HEK293T (cell line): ENCODE measurements around the gene RHOG.
"Not testable (repeated sequence)": the region's sequence is repeated elsewhere in the genome, so short reads cannot be mapped to it uniquely, and the experiment has no call there.

ENCODE experiments used
- CTCF ChIA-PET: fragments of 350-600 bp; formaldehyde crosslinking; extraction: SDS; loops from one replicate; lab custom pipeline; 2021; ENCODE audit warnings: antibody characterized with exemption, inconsistent platforms; lab: Yijun Ruan, JAX
- POLR2A ChIA-PET: fragments of 350-600 bp; formaldehyde crosslinking; extraction: SDS; loops from one replicate; lab custom pipeline; 2020; ENCODE audit warnings: antibody characterized with exemption, inconsistent platforms; lab: Yijun Ruan, JAX
- DNase-seq: peaks from one replicate; pipeline ENCODE4 v3.0.0; 2012; ENCODE audit warnings: mixed read lengths; ENCODE audit errors: extremely low spot score
- ARNT ChIP-seq: fragments of 450-650 bp; IDR thresholded peaks from 2 replicates; pipeline ENCODE4 v1.6.1; 2017; ENCODE audit warnings: mild to moderate bottlenecking
- BHLHE40 ChIP-seq: fragments of 450-650 bp; IDR thresholded peaks from 2 replicates; pipeline ENCODE4 v1.6.1; 2016; ENCODE audit warnings: mild to moderate bottlenecking, moderate library complexity, borderline replicate concordance
- CTBP1 ChIP-seq: fragments of 450-650 bp; IDR thresholded peaks from 2 replicates; pipeline ENCODE4 v1.6.1; 2016; ENCODE audit warnings: borderline replicate concordance
- ELF4 ChIP-seq: fragments of 450-650 bp; IDR thresholded peaks from 2 replicates; pipeline ENCODE4 v1.6.1; 2017; ENCODE audit warnings: antibody characterized with exemption
- FOXA1 ChIP-seq: fragments of 450-650 bp; IDR thresholded peaks from 2 replicates; pipeline ENCODE4 v1.6.1; 2016; ENCODE audit warnings: mild to moderate bottlenecking
- FOXK2 ChIP-seq: fragments of 450-650 bp; IDR thresholded peaks from 2 replicates; pipeline ENCODE4 v1.6.1; 2016; ENCODE audit warnings: mild to moderate bottlenecking
- FOXM1 ChIP-seq: fragments of 450-650 bp; IDR thresholded peaks from 2 replicates; pipeline ENCODE4 v1.6.1; 2017; ENCODE audit warnings: mild to moderate bottlenecking, borderline replicate concordance
- HDGF ChIP-seq: fragments of 450-650 bp; IDR thresholded peaks from 2 replicates; pipeline ENCODE4 v1.6.1; 2017; ENCODE audit warnings: antibody characterized with exemption, borderline replicate concordance
- L3MBTL2 ChIP-seq: fragments of 450-650 bp; conservative IDR thresholded peaks from 2 replicates; pipeline ENCODE4 v1.6.1; 2016; ENCODE audit warnings: mild to moderate bottlenecking
- LEF1 ChIP-seq: fragments of 450-650 bp; IDR thresholded peaks from 2 replicates; pipeline ENCODE4 v1.6.1; 2017; ENCODE audit warnings: mild to moderate bottlenecking, borderline replicate concordance
- NFRKB ChIP-seq: fragments of 450-650 bp; IDR thresholded peaks from 2 replicates; pipeline ENCODE4 v1.6.1; 2016; ENCODE audit warnings: mild to moderate bottlenecking, moderate library complexity
- PKNOX1 ChIP-seq: fragments of 450-650 bp; IDR thresholded peaks from 2 replicates; pipeline ENCODE4 v1.6.1; 2016
- SP1 ChIP-seq: fragments of 450-650 bp; IDR thresholded peaks from 2 replicates; pipeline ENCODE4 v1.6.1; 2017
- SUZ12 ChIP-seq: fragments of 450-650 bp; IDR thresholded peaks from 2 replicates; pipeline ENCODE4 v1.6.1; 2016; ENCODE audit warnings: mild to moderate bottlenecking
- TARDBP ChIP-seq: fragments of 450-650 bp; IDR thresholded peaks from 2 replicates; pipeline ENCODE4 v1.6.1; 2016
- ZNF384 ChIP-seq: fragments of 450-650 bp; IDR thresholded peaks from 2 replicates; pipeline ENCODE4 v1.6.1; 2016

RHOG gene

DNA sequence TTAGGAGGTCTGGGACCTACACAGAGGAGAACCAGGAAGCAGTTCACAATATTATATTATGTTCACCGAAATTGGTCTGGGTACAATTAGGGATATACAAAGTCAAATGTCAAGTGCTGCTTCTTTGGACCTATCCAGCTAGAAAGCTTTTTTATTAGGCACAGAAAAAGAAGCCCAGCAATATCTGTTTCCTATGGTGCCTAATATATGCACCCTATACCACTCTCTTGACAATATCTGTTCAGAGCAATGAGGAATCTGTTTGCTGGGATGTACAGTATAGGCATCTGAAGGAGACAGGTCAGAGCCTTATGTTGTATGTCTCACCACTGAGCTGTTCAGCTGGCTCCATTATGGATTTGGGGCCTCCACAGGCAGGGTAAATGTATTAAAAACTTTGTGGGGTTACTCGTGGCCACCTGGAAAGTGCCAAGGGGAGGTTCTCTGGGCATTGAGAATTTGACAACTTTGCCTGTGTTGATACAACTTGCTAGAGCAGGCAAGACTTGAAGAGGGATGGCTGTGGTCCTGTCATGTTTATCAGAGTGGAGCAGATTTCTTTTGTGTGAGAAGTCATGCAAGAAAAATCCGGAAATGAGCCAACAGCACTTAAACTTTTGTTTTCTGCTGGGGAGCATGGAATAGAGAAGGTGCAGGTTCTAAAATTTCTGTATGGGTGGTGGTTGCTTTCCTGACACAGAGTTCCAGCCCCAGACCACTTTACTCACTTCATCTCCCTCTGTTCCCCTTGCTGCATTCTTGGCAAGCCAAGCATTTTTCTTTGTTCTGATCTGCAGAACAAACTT lies 24.8 kb upstream of the RHOG start:
- TF ChIP-seq TARDBP (no peak), SP1 (no peak), L3MBTL2 (no peak), LEF1 (no peak), ARNT (no peak), ELF4 (no peak), HDGF (no peak), NFRKB (no peak), PKNOX1 (no peak), CTBP1 (no peak), FOXM1 (no peak), SUZ12 (no peak), ZNF384 (no peak), BHLHE40 (no peak), FOXK2 (no peak), FOXA1 (no peak)
- ChIA-PET POLR2A (interaction anchor here (2.3 kb wide), 1 partner anchor 10 kb away, joined by 11 read pairs; the partner anchor contains the start of gene STIM1), CTCF (interaction anchor here (0.8 to 1.2 kb wide), 2 partner anchors 17 to 206 kb away, joined by 3 to 4 read pairs; no protein-coding TSS in a partner anchor)
- DNase-seq: no peak

DNA sequence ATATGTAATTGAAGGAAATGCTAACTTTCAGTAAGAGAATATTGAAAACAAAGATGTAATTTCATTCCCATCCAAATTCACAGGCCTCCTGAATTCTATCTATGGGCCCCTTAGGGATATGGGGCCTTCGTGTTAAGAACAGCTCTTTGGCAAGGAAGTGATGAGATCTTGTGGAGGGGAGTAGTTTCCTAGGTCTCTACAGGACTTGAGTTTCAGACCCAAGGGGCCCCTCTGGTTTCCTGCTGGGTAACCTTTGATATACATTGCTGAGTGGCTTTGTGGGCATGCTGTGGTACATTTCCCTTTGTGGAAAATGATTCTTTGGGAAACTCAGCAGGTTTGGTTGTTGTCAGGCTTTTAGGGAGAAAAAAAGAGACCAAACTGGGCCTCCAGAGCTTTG lies 20.9 kb upstream of the RHOG start:
- CTCF ChIA-PET: no interaction called here
- TF ChIP-seq L3MBTL2 (no peak), ZNF384 (no peak), PKNOX1 (no peak), BHLHE40 (no peak), TARDBP (no peak), SP1 (no peak), HDGF (no peak), SUZ12 (no peak), LEF1 (no peak), FOXA1 (no peak), NFRKB (no peak), ELF4 (no peak), FOXM1 (no peak), ARNT (no peak), FOXK2 (no peak), CTBP1 (no peak)
- POLR2A ChIA-PET: no interaction called here
- DNase-seq: no peak

- CTCF ChIA-PET: interaction anchor here (3.5 kb wide), 1 partner anchor 11 kb away, joined by 20 read pairs; no protein-coding TSS in a partner anchor
- peak; percentile 25; the same call in 1 of the 2 replicates for TF ChIP-seq ZNF384
- DNase-seq, POLR2A ChIA-PET: not testable (repeated sequence)
These were observed 20.2 kb upstream of the RHOG start for GRCh38 chr11:3860898-3861393.

DNA sequence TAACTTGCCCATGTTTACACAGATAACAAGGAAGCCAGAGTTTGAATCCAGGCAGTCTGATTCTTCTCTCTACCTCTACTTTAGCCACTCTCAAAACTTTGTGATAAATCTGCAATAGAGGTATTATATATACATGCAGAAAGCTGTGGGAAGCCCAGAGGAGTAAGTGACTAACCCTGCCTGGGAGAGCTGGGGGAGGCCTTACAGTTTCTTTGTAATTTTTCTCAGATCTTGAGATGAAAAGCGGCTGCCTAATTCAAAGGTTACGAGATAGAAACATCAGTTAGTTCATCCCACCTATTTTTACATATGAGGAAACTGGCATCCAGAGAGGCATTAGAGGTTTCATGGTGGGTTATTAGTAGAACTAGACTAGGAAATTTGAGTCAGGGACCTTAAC lies 19.6 kb upstream of the RHOG start:
- ChIA-PET POLR2A (no interaction called here), CTCF (interaction anchor here (3.5 kb wide), 1 partner anchor 11 kb away, joined by 20 read pairs; no protein-coding TSS in a partner anchor)
- no peak for TF ChIP-seq FOXA1
- TF ChIP-seq NFRKB: no peak
- TF ChIP-seq BHLHE40: no peak
- no peak for TF ChIP-seq LEF1
- no peak for TF ChIP-seq CTBP1
- no peak for TF ChIP-seq SP1
- TF ChIP-seq ARNT: no peak
- no peak for TF ChIP-seq ZNF384
- TF ChIP-seq SUZ12: no peak
- no peak for TF ChIP-seq FOXM1
- TF ChIP-seq HDGF: no peak
- no peak for TF ChIP-seq TARDBP
- TF ChIP-seq ELF4: no peak
- no peak for TF ChIP-seq PKNOX1
- TF ChIP-seq L3MBTL2: no peak
- DNase-seq: no peak

GRCh38 chr11:3859373-3859881 lies 18.7 kb upstream of the RHOG start:
- POLR2A ChIA-PET: no interaction called here
- TF ChIP-seq CTBP1 (no peak), ZNF384 (no peak), FOXM1 (no peak), FOXK2 (no peak), HDGF (no peak), ELF4 (no peak), ARNT (no peak), PKNOX1 (no peak), TARDBP (no peak), BHLHE40 (no peak), NFRKB (no peak)
- CTCF ChIA-PET: interaction anchor here (0.6 to 3.5 kb wide), 4 partner anchors 10 to 213 kb away, joined by 3 to 20 read pairs (median 6); no protein-coding TSS in a partner anchor
- DNase-seq: no peak
